Cerebellar nuclear complex (tissue), 1 donor: ENCODE data around the gene COMMD9.

Experiments used
- DNase-seq, 2 experiments: peaks; one replicate each; lab custom pipeline; 2025; lab: John Stamatoyannopoulos, UW

Gene COMMD9

GRCh38 chr11:36257351-36257750 is 31.9 kb downstream of the COMMD9 start:
- no peak for DNase-seq

- DNase-seq: no peak
These were observed 34.5 kb downstream of the COMMD9 start for GRCh38 chr11:36254713-36255112.

GRCh38 chr11:36253238-36253637 is 36.0 kb downstream of the COMMD9 start:
- DNase-seq: no peak

GRCh38 chr11:36251823-36252222 is 37.4 kb downstream of the COMMD9 start:
- DNase-seq: no peak

- DNase-seq: no peak
These were observed 40.0 kb downstream of the COMMD9 start for GRCh38 chr11:36249246-36249645.

- DNase-seq: no peak
These were observed 40.8 kb downstream of the COMMD9 start for GRCh38 chr11:36248436-36248835.

- no peak for DNase-seq
These were observed 41.7 kb downstream of the COMMD9 start for GRCh38 chr11:36247493-36247892.

GRCh38 chr11:36243641-36244040 is 45.6 kb downstream of the COMMD9 start:
- peak; percentile 16 to 31 for DNase-seq

- DNase-seq: no peak
These were observed 47.7 kb downstream of the COMMD9 start for GRCh38 chr11:36241497-36241896.

- peak in 1 of 2 experiments; percentile 23 for DNase-seq
These were observed 48.4 kb downstream of the COMMD9 start for GRCh38 chr11:36240801-36241200.

GRCh38 chr11:36240173-36240572 is 49.1 kb downstream of the COMMD9 start:
- no peak for DNase-seq

- no peak for DNase-seq
These were observed 49.6 kb downstream of the COMMD9 start for GRCh38 chr11:36239636-36240035.

- no peak for DNase-seq
These were observed 50.3 kb downstream of the COMMD9 start for GRCh38 chr11:36238881-36239280.

- no peak for DNase-seq
These were observed 51.1 kb downstream of the COMMD9 start for GRCh38 chr11:36238036-36238631.

GRCh38 chr11:36237391-36237790 is 51.8 kb downstream of the COMMD9 start:
- DNase-seq: no peak

GRCh38 chr11:36235750-36236149 is 53.5 kb downstream of the COMMD9 start:
- DNase-seq: no peak

- DNase-seq: no peak
These were observed 54.4 kb downstream of the COMMD9 start for GRCh38 chr11:36234825-36235224.

GRCh38 chr11:36233204-36233603 is 56.0 kb downstream of the COMMD9 start:
- no peak for DNase-seq

- DNase-seq: no peak
These were observed 58.2 kb downstream of the COMMD9 start for GRCh38 chr11:36230779-36231699.

GRCh38 chr11:36229091-36229705 is 60.0 kb downstream of the COMMD9 start:
- DNase-seq: no peak

GRCh38 chr11:36228689-36229088 is 60.5 kb downstream of the COMMD9 start:
- DNase-seq: no peak

GRCh38 chr11:36227044-36227443 is 62.2 kb downstream of the COMMD9 start:
- no peak for DNase-seq
